ENCODE data around the gene DHRS1.

DHRS1 gene

DNA sequence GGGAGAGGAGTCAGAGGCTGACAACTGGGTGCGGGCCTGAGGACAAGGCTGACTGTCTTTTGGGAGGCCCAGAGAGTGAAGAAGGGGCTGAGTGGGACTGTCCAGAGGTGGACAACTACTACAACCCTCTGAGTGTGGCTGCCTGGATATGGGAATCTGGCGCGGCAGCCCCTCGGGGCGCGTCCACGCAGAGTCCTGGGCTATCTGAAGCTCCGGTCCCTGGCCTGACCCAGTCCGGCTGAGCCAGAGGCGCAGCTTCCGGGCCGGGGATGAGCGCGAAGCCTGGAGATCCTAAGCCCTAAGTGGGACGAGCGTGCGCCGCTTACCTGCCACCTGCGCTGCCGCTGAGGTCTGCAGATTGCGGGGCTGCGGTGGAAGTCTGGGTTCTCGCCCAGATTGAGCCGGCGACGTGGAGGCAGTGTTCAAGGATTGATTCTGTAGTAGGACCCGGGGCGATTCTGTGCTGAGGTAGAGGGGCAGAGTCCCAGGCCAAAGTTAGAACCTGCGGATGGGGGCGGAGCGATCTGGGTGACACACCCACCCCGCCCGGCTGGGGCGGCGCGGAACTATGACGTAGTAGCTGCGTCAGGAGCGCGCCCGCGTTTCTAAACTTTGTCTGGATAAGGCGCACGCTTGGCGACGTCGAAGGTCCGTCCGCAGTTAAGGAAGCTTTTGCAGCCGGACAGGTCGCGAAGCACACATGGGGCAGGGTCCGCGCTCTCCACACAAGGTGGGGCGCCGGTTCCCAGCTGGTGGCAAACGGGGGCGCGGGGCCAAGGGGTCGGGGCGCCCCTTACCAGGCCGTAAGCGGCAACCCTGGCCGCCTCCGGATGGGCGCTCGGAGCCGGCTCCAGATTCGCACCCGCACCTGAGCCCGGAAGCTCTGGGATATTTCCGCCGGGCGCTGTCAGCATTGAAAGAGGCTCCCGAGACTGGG is at the start of gene DHRS1, which contains the start of gene NOP9:
DHRS1 (minus strand) TSS at position 526 of the 937 bp plus-strand sequence. CDS start 674 bp downstream, outside the sequence.
NOP9 (plus strand) TSS at position 596 of the 937 bp plus-strand sequence; CDS start at position 701, 105 bp downstream.
- peak; percentile 92 for DNase-seq

DNA sequence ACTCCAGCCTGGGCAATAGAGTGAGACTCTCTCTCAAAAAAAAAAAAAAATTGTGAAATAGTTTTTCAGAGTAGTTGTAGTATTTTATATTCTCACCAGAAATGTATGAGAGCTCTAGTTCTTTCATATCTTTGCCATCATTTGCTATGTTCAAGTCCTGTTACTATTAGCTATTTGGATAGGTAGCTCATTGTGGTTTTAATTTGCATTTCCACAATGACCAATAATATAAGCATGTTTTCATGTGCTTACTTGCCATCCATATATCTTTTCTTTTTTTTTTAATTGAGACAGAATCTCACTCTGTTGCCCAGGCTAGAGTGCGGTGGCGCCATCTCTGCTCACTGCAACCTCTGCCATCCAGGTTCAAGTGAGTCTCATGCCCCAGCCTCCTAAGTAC is 48.6 kb upstream of the DHRS1 start:
- DNase-seq: no peak

GRCh38 chr14:24347134-24347533 is 47.6 kb upstream of the DHRS1 start:
- no peak for DNase-seq

- DNase-seq: no peak
These were observed 44.4 kb upstream of the DHRS1 start for GRCh38 chr14:24343795-24344660.

DNA sequence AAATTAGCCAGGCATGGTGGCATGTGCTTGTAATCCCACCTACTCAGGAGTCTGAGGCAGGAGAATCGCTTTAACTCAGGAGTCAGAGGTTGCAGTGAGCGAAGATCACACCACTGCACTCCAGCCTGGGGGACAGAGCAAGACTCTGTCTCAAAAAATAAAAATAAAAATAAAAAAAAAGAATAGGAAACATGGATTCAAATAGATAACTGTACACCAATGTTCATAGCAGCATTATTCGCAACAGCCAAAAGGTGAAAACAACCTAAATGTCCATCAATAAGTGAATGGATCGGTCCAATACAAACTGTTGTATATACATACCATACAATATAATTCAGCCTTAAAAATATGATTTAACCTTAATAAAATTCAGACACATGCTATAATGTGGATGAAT is 43.3 kb upstream of the DHRS1 start:
- DNase-seq: no peak

GRCh38 chr14:24340606-24341005 is 41.0 kb upstream of the DHRS1 start:
- DNase-seq: no peak

DNA sequence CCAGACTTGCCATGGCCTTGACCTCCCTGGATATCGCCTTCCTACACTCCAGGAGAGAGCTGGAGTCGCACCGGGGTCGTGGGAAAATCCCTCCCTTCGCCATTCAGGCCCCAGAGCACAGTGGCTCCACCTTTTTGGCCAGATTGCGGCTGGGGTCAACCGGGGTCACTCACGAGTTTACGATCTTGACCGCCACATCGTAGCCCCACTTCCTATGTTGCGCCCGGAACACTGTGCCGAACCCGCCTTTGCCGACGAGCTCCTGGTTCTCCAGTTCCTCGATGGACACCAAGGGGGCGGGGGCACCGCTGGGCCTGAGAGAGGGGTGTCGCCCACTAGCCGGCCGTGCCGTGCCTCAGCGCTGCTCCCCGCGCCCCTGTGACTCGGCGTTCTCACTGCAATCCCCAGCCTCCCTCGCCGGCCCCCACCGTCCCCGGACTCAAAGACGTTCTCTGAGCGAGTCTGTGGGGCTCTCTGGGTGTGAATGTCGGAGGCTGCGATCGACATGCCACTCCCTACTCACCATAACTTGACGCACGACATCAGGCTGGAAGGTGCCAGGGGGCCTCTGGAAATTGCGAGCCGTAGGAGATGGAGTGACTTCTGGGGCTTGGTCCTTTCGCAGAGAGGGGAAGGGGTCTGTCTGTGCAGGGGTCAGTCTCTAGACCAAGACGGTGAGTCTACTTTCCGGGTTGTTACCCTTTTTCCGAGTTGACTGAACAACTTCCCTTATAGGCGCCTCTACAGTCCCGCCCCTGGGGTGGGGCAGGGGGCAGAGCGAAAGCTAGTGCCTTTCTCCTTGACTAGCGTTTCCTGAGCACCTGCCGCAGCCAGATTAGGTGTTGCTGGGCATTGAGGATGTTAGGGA is 39.9 kb upstream of the DHRS1 start, which contains the start of gene RIPK3:
RIPK3 (minus strand) TSS at position 708 of the 868 bp plus-strand sequence; CDS start at position 543, 165 bp downstream.
- peak; percentile 67 for DNase-seq

DNA sequence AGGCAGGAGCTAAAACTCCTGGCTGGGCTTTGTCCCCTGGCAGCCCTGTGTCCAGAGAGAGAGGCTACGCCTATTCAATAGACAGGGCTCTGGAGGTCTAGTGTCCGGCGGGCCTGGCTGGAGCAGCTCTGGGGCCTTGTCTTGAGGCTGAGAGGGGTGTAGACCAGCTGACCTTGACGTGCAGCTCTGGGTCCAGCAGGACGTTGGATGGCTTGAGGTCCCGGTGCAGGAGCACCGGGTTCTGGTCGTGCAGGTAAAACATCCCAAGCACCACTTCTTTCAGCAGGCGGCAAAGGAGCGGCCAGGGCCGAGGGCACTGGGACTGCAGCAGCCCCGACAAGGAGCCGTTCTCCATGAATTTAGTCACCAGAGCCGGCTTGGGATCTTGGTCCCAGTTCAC is 39.3 kb upstream of the DHRS1 start:
- no peak for DNase-seq

- no peak for DNase-seq
These were observed 38.2 kb upstream of the DHRS1 start for GRCh38 chr14:24337824-24338175.

DNA sequence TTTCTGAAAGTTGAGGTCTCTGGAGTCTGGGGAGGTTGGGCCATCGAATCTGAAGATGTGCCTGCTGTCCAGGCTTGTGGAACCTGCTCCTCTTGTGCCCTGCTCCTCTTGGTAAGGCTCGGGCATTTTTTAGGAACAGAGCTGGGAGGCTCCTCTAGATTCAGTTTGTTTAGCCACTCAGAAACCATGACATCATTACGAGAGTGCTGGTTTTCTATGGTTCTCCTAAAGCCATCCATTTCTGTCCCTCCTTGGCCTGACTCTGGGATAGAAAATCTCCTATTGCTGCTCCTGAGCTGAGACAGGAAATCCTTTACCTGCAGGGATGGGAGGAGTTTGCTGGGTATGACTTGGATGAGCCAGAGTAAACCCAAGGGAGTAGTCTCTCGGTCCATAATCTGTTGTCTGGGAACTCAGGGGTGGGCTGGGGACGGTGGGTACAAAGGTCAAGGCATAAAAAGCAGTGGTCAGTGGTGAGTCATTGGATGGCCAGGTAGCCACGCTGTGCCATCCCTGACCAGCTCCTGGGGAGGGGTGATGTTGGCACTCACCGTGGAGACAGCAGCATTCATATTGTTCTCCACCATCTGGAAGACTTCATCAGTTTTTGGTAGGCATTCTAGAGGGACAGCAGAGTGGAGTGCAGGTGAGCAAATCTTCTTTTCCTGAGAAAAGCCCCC is 37.7 kb upstream of the DHRS1 start:
- no peak for DNase-seq

DNA sequence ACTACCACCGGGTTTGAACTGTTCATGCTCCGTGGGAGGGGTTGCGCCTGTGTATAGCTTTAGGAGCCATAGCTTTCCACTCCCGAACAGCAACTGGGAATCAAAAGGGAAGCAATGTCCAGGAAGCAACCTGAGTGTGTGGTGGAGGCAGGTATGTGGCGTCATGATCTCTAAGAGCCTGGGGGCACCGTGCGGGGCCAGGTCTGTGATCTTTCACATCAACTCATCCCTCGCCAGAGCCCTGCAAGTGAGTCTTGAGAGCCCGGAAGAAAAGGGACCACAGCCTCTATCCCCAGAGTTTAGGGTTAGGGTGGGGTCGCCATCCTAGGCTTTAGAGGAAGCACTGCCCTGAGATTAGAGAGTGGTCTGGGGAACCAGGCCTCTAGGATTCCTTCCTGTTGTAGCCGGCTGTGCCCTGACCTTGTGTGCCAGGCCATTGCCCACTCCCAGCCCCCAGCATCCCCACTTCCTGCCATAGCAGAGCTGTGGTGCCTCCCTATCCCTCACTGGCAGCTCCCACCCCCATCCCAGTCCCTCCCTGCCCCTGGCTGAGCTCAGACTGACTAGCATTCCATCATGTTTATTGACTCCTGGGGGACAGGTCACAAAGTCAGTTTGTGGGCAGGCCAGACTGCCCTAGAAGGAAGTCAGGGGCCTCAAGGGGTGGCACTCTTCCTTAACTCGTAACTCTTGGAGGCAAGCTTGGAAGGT is 36.0 kb upstream of the DHRS1 start:
- no peak for DNase-seq

DNA sequence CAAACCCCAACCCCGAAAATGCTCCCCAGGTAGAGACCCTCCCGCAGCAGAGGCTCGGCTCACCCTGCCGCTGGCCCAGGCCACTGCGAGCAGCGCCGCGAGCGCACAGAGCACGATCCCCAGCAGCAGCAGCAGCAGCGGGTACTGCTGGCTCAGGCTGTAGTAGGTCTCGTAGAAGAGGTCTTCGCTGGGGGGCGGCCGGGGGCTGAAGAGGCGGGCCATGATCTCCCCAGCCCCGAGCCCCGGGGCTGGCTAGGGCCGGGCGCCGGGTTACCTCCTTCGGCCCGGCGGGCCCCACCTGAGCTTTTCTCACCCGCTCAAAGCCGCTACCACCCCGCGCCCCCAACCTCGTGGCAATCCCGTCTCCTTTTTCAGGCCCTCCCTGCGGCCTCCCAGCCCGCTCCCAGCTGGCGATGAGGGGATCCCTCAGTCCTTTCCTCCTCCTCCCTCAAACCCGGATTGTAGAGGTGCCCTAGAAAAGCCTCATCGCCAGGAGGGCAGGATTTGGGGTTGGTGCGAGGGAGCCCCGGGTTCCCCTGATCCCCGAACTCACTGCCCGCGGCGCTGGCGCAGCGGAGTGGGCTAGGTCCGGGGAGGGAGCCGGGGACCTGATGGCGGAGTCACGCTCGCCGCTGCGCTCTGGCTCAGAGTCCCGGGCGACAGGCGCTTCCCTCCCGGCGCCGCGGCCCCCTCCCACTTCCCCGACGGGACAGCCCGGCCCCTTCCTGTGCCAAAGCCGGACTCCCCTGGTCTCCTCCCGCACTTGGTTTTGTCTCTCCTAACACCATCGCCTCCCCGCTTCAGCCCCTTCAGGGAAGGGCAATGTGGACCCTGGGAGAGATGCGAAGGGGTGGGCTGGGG is 35.1 kb upstream of the DHRS1 start, which contains the start of gene ADCY4:
ADCY4 (minus strand) TSS at position 641 of the 861 bp plus-strand sequence; CDS start at position 222, 419 bp downstream.
- DNase-seq: no peak

DNA sequence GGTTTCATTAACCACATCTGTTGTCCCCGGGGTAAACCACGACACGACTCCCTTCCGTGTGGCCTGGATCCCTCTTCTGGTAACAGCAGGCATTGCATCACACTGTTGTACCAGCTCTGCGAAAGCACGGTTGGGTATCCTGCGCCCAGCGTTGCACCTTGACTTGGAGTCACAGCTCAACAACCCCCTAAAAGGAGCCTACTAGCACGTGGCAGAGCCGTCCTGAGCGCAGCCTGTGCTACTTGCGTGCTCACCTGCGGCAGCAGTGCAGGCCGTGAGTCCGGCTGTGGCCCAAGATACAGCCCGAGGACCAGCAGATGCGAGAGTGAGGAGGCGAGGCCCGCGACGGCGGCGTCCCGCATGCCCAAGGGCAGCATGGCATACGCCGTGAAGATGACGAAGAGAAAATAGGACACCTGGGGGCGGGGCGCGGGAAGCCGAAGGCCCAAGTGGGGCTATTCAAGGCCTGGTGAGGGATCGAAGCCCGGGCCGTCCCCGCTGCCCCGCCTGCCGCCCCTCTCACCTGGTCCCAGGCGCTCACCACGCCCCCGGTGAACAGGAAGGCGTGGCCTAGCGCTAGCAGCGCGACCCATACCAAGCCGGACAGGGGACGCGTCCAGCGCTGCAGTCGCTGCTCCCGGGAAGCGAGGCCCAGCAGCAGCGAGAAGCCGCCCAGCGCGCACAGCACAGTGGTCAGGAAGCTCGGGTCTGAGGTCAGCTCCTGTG is 32.9 kb upstream of the DHRS1 start:
- DNase-seq: peak; percentile 92

- no peak for DNase-seq
These were observed 32.2 kb upstream of the DHRS1 start for GRCh38 chr14:24331731-24332267.

DNA sequence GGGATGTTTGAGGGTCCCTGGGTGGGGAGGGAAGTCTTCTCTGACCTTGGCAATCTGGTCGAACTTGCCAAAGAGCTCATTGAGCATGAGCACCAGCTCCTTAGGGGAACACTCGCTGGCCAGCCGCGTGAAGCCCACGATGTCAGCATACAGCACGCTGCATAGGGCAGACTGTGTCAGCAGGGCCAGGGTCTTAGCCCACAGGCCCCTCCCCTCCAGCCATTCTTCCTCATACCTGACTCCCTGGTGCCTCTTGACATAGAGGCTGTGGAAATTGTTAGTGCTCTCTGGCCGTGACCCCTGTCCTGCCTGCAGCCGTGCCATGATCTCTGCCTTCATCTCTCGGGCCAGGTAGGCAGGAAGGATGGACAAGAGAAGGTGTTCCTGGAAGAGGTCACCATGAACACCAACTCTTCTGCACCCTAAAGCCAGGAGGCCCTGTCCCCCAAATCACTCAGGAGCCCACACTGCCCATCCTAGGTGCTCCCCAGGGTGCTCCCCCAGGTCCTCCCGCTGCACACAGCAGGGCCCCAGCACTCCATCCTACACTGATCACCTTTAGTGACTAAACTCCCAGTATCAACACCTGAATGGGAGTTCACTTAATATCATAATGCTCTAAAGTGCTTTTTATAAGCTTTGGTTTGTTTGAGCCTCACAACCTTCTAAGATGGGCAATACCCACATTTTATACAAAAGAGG is 31.5 kb upstream of the DHRS1 start:
- no peak for DNase-seq

DNA sequence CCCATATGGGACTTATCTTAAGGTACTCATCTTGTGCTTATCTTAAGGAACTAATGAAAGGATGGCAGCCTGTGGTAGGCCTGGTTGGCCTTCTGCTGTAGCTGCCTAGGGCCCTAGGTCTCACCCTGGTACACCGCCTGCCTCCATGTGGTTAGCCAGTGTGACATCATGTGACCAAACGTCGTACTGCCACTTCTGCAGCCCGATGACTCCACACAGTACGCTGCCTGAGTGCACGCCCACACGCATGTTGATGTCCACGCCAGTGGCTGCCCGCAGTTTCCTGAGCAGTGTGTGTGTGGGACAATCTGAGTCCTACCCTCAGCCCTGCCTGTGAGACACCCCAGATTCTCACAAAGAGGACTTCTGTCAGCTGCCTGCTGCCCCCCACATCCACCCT is 30.2 kb upstream of the DHRS1 start:
- DNase-seq: peak; percentile 76

DNA sequence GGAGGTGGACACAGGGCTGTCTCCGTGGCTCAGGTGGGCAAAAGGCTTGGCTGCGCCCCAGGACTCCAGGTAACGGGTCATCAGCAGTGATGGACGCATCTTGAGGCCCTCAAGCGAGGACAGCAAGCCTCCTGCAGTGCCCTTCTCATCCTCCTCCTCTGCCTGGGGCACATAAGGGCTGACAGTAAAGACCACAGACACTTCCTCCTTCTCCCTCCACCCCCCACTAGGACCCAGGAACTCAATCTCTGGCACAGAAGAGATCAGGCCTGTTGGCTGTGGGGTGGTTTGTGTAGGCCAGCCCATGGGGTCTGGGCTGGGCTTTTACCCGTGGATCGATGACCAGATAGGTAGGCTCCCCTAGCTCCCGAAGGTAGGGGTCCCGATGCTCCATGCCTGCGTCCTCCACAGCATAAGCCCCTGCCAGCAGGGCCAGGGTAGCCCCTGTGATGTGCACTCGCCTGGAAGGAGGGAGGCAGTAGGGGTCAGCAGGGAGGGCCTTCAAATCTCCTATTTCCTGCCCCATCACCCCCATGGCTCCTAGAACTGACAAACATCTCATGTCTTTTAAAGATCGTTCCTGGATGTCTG is 29.6 kb upstream of the DHRS1 start:
- no peak for DNase-seq

- DNase-seq: peak; percentile 27
These were observed 28.3 kb upstream of the DHRS1 start for GRCh38 chr14:24327914-24328313.
